ENCODE data around the gene CCL25.
A peak's percentile ranks its signal among the peaks of the same experiment; 100 is the strongest.

Gene CCL25

GRCh38 chr19:8057545-8058270 lies 5.1 kb downstream of the CCL25 start:
- no peak for DNase-seq (ENCODE audit: low spot score)
- H3K27ac ChIP-seq = no peak overlapping the region
- CTCF ChIA-PET = interaction anchor here (0.8 kb wide), 1 partner anchor 65 kb away, joined by 3 read pairs; no protein-coding TSS in a partner anchor
- POLR2A ChIA-PET (ENCODE audit: low non-redundant PET) = no interaction called here
- no peak for TF ChIP-seq CTCF (conservative IDR thresholded peaks at IDR 0.05; ENCODE audit: low read depth)

GRCh38 chr19:8064911-8065874 lies 12.6 kb downstream of the CCL25 start:
- no peak for TF ChIP-seq CTCF (conservative IDR thresholded peaks at IDR 0.05; ENCODE audit: low read depth)
- H3K27ac ChIP-seq = no peak overlapping the region
- ChIA-PET CTCF (no interaction called here), POLR2A (ENCODE audit: low non-redundant PET) (no interaction called here)
- DNase-seq (ENCODE audit: low spot score) = no peak

- ChIA-PET CTCF (interaction anchor here (0.6 kb wide), 1 partner anchor 10 kb away, joined by 3 read pairs; no protein-coding TSS in a partner anchor), POLR2A (ENCODE audit: low non-redundant PET) (no interaction called here)
- no peak for TF ChIP-seq CTCF (conservative IDR thresholded peaks at IDR 0.05; ENCODE audit: low read depth)
- no peak for DNase-seq (ENCODE audit: low spot score)
- no peak overlapping the region for H3K27ac ChIP-seq
Measured at GRCh38 chr19:8065875-8066261, 13.3 kb downstream of the CCL25 start.

- POLR2A ChIA-PET (ENCODE audit: low non-redundant PET) = no interaction called here
Measured at GRCh38 chr19:8069096-8069973, 16.8 kb downstream of the CCL25 start.

GRCh38 chr19:8071912-8072311 lies 19.4 kb downstream of the CCL25 start:
- ChIA-PET CTCF (no interaction called here), POLR2A (ENCODE audit: low non-redundant PET) (no interaction called here)

More at GRCh38 chr19:8069096-8069973, 16.8 kb downstream of the CCL25 start:
- DNase-seq (ENCODE audit: low spot score) = no peak
- CTCF ChIA-PET = interaction anchor here (0.6 to 0.7 kb wide), 4 partner anchors 65 to 845 kb away, joined by 3 to 7 read pairs (median 4); no protein-coding TSS in a partner anchor
- H3K27ac ChIP-seq = no peak overlapping the region
- peak; percentile 36 for TF ChIP-seq CTCF (conservative IDR thresholded peaks at IDR 0.05; ENCODE audit: low read depth)

More at GRCh38 chr19:8071912-8072311, 19.4 kb downstream of the CCL25 start:
- H3K27ac ChIP-seq = no peak overlapping the region
- TF ChIP-seq CTCF (conservative IDR thresholded peaks at IDR 0.05; ENCODE audit: low read depth) = no peak
- DNase-seq (ENCODE audit: low spot score) = no peak
